PFSK-1 (cell line): ENCODE results near the gene SLC2A13.

ENCODE experiments used
- FOXP2 ChIP-seq: optimal IDR thresholded peaks from 2 replicates; pipeline ENCODE3; 2011; ENCODE audit warnings: borderline replicate concordance, control low read depth, inconsistent platforms; ENCODE audit not compliant: insufficient read depth; ENCODE audit errors: extremely low read length, extremely low read depth
- POLR2AphosphoS5 ChIP-seq: IDR thresholded peaks from 2 replicates; pipeline ENCODE4 v1.6.1; 2012; ENCODE audit warnings: low read depth, mild to moderate bottlenecking, control low read depth, low read length, moderate library complexity
- REST ChIP-seq, 2 experiments: IDR thresholded peaks; 2 replicates each; pipeline versions ENCODE4 v1.6.1 to v1.8.0; 2011 to 2012; ENCODE audit warnings: low read depth in 2 of 2, low read length in 2 of 2, control low read depth in 1 of 2, inconsistent platforms in 1 of 2, mild to moderate bottlenecking in 1 of 2, moderate library complexity in 1 of 2; ENCODE audit not compliant: insufficient read depth in 1 of 2
- SIN3A ChIP-seq: IDR thresholded peaks from 2 replicates; pipeline ENCODE4 v1.6.1; 2012; ENCODE audit warnings: mild to moderate bottlenecking, low read length, moderate library complexity, borderline replicate concordance; ENCODE audit not compliant: insufficient read depth
- TAF1 ChIP-seq: IDR thresholded peaks from 2 replicates; pipeline ENCODE4 v1.6.1; 2012; ENCODE audit warnings: low read length, control low read depth, borderline replicate concordance; ENCODE audit not compliant: insufficient read depth

Gene SLC2A13

GRCh38 chr12:39824505-39825212, 281.2 kb downstream of the SLC2A13 start:
- TF ChIP-seq REST (IDR thresholded peaks at IDR 0.05; ENCODE audit: insufficient read depth in 1 of 2, low read depth in 2 of 2, low read length in 2 of 2), result no peak

DNA sequence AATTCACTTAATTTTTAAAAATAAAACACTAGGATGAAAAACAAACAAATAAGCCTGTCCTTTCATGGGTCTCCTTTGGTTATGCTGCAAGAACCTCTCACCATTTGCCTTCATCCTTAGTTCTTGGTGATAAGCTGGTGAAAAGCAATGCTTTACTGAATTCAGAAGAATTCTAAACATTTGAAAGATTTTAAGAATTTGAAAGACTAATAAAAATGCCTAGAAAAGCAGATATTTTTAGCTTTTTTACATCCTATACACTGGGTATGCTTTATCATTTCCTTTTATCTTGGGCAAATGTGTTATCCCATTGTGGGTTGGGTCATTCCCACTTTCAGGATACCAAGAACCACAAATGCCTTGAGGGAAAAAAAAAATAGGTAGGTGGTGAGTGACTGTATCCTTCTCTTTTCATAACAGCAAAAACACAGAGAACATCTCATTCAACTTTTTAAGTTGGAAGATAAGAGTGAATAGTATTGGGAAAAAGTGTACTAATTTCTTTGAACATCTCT, 289.2 kb downstream of the SLC2A13 start:
- TF ChIP-seq REST (IDR thresholded peaks at IDR 0.05; ENCODE audit: insufficient read depth in 1 of 2, low read depth in 2 of 2, low read length in 2 of 2) (no peak), SIN3A (no peak), POLR2AphosphoS5 (no peak), TAF1 (no peak), FOXP2 (no peak)

DNA sequence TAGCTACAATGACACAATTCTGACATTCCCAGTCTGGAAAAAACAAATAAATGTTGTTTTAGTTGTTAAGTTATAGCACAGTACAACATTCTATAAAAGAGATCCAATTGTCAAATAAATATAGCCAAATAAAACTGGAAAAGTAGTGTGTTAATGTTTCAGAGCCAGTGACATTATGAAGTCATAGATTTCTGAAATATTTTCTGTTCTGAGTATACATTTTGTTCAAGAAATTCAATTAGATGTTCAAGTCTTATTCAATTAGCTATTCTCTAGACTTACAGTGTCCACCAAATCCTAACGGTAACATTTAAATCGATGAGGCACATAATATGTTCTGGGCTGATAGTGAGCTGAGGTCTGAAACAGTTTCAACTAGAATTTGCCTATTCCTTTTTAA, 290.1 kb downstream of the SLC2A13 start:
- no peak for TF ChIP-seq REST (IDR thresholded peaks at IDR 0.05; ENCODE audit: insufficient read depth in 1 of 2, low read depth in 2 of 2, low read length in 2 of 2)
- TF ChIP-seq SIN3A, result no peak
- no peak for TF ChIP-seq TAF1
- no peak for TF ChIP-seq FOXP2
- no peak for TF ChIP-seq POLR2AphosphoS5

DNA sequence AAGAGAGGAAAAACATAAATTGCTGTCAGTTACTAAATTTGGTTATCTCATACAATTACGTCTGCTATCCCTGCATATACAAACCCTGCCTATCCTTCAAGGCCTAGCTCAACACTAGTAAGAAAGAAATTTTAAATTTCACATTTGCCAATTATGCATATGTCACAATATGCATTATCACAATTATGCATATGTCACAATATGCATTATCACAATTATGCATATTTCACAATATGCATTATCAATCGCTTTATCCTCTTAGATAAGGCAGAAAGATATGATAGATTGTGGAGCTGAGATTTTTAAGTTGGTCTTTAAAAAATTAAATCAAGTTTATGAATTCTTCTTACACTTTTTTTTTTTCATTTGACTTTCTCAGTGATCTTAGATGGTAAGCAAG, 291.3 kb downstream of the SLC2A13 start:
- TF ChIP-seq FOXP2 (no peak), POLR2AphosphoS5 (no peak), REST (IDR thresholded peaks at IDR 0.05; ENCODE audit: insufficient read depth in 1 of 2, low read depth in 2 of 2, low read length in 2 of 2) (no peak), TAF1 (no peak), SIN3A (no peak)

DNA sequence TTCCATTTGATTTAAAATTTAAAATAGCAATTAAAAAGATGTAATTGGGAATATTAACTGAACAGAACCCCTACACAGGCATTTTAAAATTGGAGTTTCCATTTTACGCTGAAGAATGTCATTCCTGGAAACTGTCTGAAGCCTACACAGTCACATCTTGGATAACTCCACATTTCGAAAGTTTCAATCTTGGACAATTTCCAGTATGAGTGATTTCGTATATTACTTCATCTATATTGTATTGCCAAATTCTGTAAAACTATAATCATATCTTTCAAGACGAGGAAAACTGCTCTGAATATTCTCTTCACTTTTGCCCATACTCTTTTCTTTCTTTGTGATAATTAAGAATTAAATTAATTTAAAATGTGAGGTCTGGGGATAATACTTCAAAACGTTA, 292.1 kb downstream of the SLC2A13 start:
- no peak for TF ChIP-seq POLR2AphosphoS5
- no peak for TF ChIP-seq TAF1
- no peak for TF ChIP-seq SIN3A
- TF ChIP-seq REST (IDR thresholded peaks at IDR 0.05; ENCODE audit: insufficient read depth in 1 of 2, low read depth in 2 of 2, low read length in 2 of 2), result no peak
- no peak for TF ChIP-seq FOXP2
